Breast epithelium (tissue), 3 donors: ENCODE data around the gene NTRK2.

Source experiments
- POLR2A ChIP-seq: fragments of 450-650 bp; IDR thresholded peaks from one replicate; pipeline ENCODE4 v1.6.1; 2016; ENCODE audit warnings: antibody characterized with exemption, mild to moderate bottlenecking, moderate library complexity
- POLR2AphosphoS5 ChIP-seq, 3 donors: sonication (generic); formaldehyde crosslinking; IDR thresholded peaks; one replicate each; pipeline ENCODE4 v1.6.1; 2017; ENCODE audit warnings: antibody characterized with exemption in 3 of 3
- TF ChIP-seq, protein P1 (sequence below), 3 donors: fragments of 450-650 bp; IDR thresholded peaks; one replicate each; pipeline ENCODE4 v1.5.1; 2016 to 2017; ENCODE audit warnings: antibody characterized with exemption in 3 of 3, mild to moderate bottlenecking in 3 of 3, moderate library complexity in 3 of 3

DNA sequence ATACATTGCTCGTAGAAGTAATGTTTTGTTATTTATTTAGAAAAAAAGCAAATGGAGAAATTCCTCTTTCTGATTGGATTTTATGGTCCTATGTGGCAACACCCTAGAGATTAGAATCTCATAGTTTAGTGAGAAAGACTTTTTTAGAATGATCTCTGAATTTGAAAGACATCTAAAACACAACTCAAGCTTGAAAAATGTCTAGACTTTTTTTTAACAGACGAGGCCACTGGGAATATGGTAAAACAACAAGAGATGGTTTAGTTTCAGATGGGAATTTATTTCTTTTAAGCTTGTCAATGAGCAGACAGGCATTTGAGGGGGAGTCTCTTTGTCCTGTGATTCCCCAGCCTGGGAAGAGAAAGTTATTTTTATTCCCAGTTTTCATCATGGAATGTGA is 122.1 kb downstream of the NTRK2 start:
- TF ChIP-seq, protein P1, sequence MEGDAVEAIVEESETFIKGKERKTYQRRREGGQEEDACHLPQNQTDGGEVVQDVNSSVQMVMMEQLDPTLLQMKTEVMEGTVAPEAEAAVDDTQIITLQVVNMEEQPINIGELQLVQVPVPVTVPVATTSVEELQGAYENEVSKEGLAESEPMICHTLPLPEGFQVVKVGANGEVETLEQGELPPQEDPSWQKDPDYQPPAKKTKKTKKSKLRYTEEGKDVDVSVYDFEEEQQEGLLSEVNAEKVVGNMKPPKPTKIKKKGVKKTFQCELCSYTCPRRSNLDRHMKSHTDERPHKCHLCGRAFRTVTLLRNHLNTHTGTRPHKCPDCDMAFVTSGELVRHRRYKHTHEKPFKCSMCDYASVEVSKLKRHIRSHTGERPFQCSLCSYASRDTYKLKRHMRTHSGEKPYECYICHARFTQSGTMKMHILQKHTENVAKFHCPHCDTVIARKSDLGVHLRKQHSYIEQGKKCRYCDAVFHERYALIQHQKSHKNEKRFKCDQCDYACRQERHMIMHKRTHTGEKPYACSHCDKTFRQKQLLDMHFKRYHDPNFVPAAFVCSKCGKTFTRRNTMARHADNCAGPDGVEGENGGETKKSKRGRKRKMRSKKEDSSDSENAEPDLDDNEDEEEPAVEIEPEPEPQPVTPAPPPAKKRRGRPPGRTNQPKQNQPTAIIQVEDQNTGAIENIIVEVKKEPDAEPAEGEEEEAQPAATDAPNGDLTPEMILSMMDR (IDR thresholded peaks at IDR 0.05): no peak
- no peak for TF ChIP-seq POLR2AphosphoS5 (IDR thresholded peaks at IDR 0.05)
- TF ChIP-seq POLR2A: no peak
